GM10266 (cell line): ENCODE data around the gene TRIM15.
"Not testable (repeated sequence)": the region's sequence is repeated elsewhere in the genome, so short reads cannot be mapped to it uniquely, and the experiment has no call there.

Experiments
- DNase-seq: peaks from one replicate; pipeline ENCODE4 v3.0.0; 2012; ENCODE audit errors: extremely low spot score
- CTCF ChIP-seq: IDR thresholded peaks from 2 replicates; pipeline ENCODE4 v1.5.1; 2012; ENCODE audit warnings: mild to moderate bottlenecking, low read depth; ENCODE audit not compliant: control insufficient read depth, insufficient read depth; ENCODE audit errors: missing control alignments

The TRIM15 gene

GRCh38 chr6:30163090-30163917 lies at the start of gene TRIM15:
TRIM15 (plus strand) TSS chr6:30163546; CDS start chr6:30163685, 139 bp downstream.
- no peak for DNase-seq
- no peak for TF ChIP-seq CTCF

GRCh38 chr6:30113841-30114240 lies 49.5 kb upstream of the TRIM15 start:
- no peak for TF ChIP-seq CTCF
- DNase-seq, result no peak

- no peak for DNase-seq
- no peak for TF ChIP-seq CTCF
These were observed 46.6 kb upstream of the TRIM15 start for GRCh38 chr6:30116724-30117123.

GRCh38 chr6:30118691-30119090 lies 44.7 kb upstream of the TRIM15 start:
- DNase-seq, result not testable (repeated sequence)

- no peak for DNase-seq
- TF ChIP-seq CTCF, result no peak
These were observed 41.6 kb upstream of the TRIM15 start for GRCh38 chr6:30121446-30122366.

- no peak for DNase-seq
- TF ChIP-seq CTCF, result no peak
These were observed 40.8 kb upstream of the TRIM15 start for GRCh38 chr6:30122515-30122914.

GRCh38 chr6:30127238-30128093 lies 35.9 kb upstream of the TRIM15 start:
- DNase-seq, result no peak
- TF ChIP-seq CTCF, result no peak
